GM19239 (cell line): ENCODE data around the gene ANGPTL3.
A peak's percentile ranks its signal among the peaks of the same experiment; 100 is the strongest.
"Not testable (repeated sequence)": the region's sequence is repeated elsewhere in the genome, so short reads cannot be mapped to it uniquely, and the experiment has no call there.

Experiments used
- DNase-seq: peaks from one replicate; pipeline ENCODE4 v3.0.0; 2011; ENCODE audit warnings: low spot score; ENCODE audit not compliant: insufficient read length
- FAIRE-seq: peaks from 2 replicates; lab custom pipeline; 2011; peaks lifted over from hg19 to GRCh38; lab: Jason Lieb, UNC

ANGPTL3 gene

GRCh38 chr1:62597281-62597680 is at the start of gene ANGPTL3:
TSS of gene ANGPTL3 (plus strand) at chr1:62597520. CDS start at chr1:62597567, 47 bp downstream.
- FAIRE-seq: peak; percentile 70
- DNase-seq: no peak

GRCh38 chr1:62561306-62561705 is 36.0 kb upstream of the ANGPTL3 start:
- no peak for FAIRE-seq

GRCh38 chr1:62567182-62567581 is 30.1 kb upstream of the ANGPTL3 start:
- FAIRE-seq, DNase-seq: not testable (repeated sequence)

More at GRCh38 chr1:62561306-62561705, 36.0 kb upstream of the ANGPTL3 start:
- DNase-seq: no peak

- not testable (repeated sequence) for FAIRE-seq, DNase-seq
These were observed 29.4 kb upstream of the ANGPTL3 start for GRCh38 chr1:62567926-62568325.

- not testable (repeated sequence) for FAIRE-seq, DNase-seq
These were observed 25.8 kb upstream of the ANGPTL3 start for GRCh38 chr1:62571517-62571916.

GRCh38 chr1:62572476-62572875 is 24.8 kb upstream of the ANGPTL3 start:
- FAIRE-seq: no peak
- DNase-seq: no peak

GRCh38 chr1:62573675-62574074 is 23.6 kb upstream of the ANGPTL3 start:
- DNase-seq (no peak), FAIRE-seq (no peak)

- DNase-seq: no peak
- peak; percentile 11 for FAIRE-seq
These were observed 11.7 kb upstream of the ANGPTL3 start for GRCh38 chr1:62585469-62586155.

- DNase-seq: no peak
- FAIRE-seq: no peak
These were observed 9.3 kb upstream of the ANGPTL3 start for GRCh38 chr1:62588000-62588399.

GRCh38 chr1:62589321-62589720 is 8.0 kb upstream of the ANGPTL3 start:
- DNase-seq (no peak), FAIRE-seq (no peak)

GRCh38 chr1:62590255-62590969 is 6.9 kb upstream of the ANGPTL3 start:
- FAIRE-seq: no peak

GRCh38 chr1:62590970-62591368 is 6.4 kb upstream of the ANGPTL3 start:
- FAIRE-seq (no peak), DNase-seq (no peak)

More at GRCh38 chr1:62590255-62590969, 6.9 kb upstream of the ANGPTL3 start:
- DNase-seq: no peak

- FAIRE-seq: no peak
- DNase-seq: no peak
These were observed 3.4 kb upstream of the ANGPTL3 start for GRCh38 chr1:62593825-62594394.

- FAIRE-seq (no peak), DNase-seq (no peak)
These were observed 1.7 kb upstream of the ANGPTL3 start for GRCh38 chr1:62595647-62596046.

- FAIRE-seq (no peak), DNase-seq (no peak)
These were observed 1.7 kb downstream of the ANGPTL3 start for GRCh38 chr1:62599044-62599443.

GRCh38 chr1:62601457-62601856 is 4.1 kb downstream of the ANGPTL3 start:
- FAIRE-seq (no peak), DNase-seq (no peak)

GRCh38 chr1:62608905-62609304 is 11.6 kb downstream of the ANGPTL3 start:
- no peak for DNase-seq
- no peak for FAIRE-seq

GRCh38 chr1:62610588-62610987 is 13.3 kb downstream of the ANGPTL3 start:
- not testable (repeated sequence) for FAIRE-seq, DNase-seq

GRCh38 chr1:62612770-62613169 is 15.4 kb downstream of the ANGPTL3 start:
- no peak for FAIRE-seq
- no peak for DNase-seq

GRCh38 chr1:62613325-62613727 is 16.0 kb downstream of the ANGPTL3 start:
- FAIRE-seq: no peak
- DNase-seq: no peak

- DNase-seq (no peak), FAIRE-seq (peak; percentile 91)
These were observed 16.6 kb downstream of the ANGPTL3 start for GRCh38 chr1:62613890-62614289.
